GM23338 (cell line): ENCODE data around the gene RNF103.

ENCODE experiments used
- CTCF ChIP-seq, 2 experiments: fragments of 200-600 bp in 1 of 2; sonication (generic) in 1 of 2; conservative IDR thresholded peaks; 2 replicates each; pipeline versions ENCODE4 v1.5.1 to v1.6.1; 2016 to 2017; ENCODE audit warnings: antibody characterized with exemption in 2 of 2, low read depth in 2 of 2, mild to moderate bottlenecking in 2 of 2, moderate library complexity in 1 of 2
- EZH2 ChIP-seq: fragments of 200-600 bp; sonication (generic); IDR thresholded peaks from one replicate; pipeline ENCODE4 v1.8.0; 2017; ENCODE audit warnings: antibody characterized with exemption, mild to moderate bottlenecking, low read depth; ENCODE audit not compliant: unreplicated experiment
- EZH2phosphoT487 ChIP-seq: fragments of 200-600 bp; sonication (generic); IDR thresholded peaks from one replicate; pipeline ENCODE4 v1.8.1; 2018; ENCODE audit warnings: antibody characterized with exemption; ENCODE audit not compliant: unreplicated experiment
- JUNB ChIP-seq: IDR thresholded peaks from one replicate; pipeline ENCODE4 v1.6.1; 2016; ENCODE audit warnings: antibody characterized with exemption; ENCODE audit not compliant: unreplicated experiment
- POLR2AphosphoS5 ChIP-seq: IDR thresholded peaks from 2 replicates; pipeline ENCODE4 v1.6.1; 2016; ENCODE audit warnings: antibody characterized with exemption, low read depth
- REST ChIP-seq: IDR thresholded peaks from one replicate; pipeline ENCODE4 v1.6.1; 2018; ENCODE audit warnings: antibody characterized with exemption; ENCODE audit not compliant: unreplicated experiment
- TF ChIP-seq, protein P1 (sequence below): IDR thresholded peaks from 2 replicates; pipeline ENCODE4 v1.6.1; 2016; ENCODE audit warnings: antibody characterized with exemption

DNA sequence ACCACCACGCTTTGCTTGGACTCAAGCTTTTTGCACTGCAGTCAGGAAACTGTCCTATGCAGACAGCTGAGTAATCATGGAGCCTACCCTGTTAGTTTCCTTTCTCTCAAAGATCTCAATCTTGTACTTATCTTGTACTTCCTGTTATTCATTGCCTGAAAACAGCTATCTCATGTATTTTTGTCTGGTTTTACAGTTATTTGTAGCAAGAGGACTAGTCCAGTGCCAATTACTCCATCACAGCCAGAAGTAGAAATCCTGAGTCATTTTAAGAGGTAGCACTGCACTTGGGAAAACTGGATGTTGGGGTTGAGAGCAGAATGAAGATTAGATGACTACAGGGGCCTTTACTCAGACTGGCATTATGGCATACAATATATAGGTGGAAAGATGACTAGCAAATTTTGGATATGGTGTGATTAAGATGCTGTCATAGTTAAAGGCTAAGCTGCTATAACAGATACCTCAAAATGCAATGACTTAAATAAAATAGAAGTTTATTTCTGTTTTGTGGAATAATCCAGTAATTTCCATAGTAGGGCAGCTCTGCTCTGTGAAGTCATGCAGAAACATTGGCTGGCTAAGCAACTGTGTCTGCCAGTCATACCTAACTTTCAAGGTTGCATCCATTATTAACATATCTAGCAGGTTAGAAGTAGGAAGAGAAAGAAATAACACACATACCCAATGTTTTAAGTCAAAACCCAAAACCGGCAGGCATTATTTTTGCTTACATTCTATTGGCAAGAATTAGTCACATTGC, 39.3 kb downstream of the RNF103 start:
- TF ChIP-seq CTCF (conservative IDR thresholded peaks at IDR 0.05; ENCODE audit: low read depth in 2 of 2) (no peak), POLR2AphosphoS5 (no peak), EZH2 (no peak), REST (no peak), EZH2phosphoT487 (no peak), JUNB (no peak)
- TF ChIP-seq, protein P1, sequence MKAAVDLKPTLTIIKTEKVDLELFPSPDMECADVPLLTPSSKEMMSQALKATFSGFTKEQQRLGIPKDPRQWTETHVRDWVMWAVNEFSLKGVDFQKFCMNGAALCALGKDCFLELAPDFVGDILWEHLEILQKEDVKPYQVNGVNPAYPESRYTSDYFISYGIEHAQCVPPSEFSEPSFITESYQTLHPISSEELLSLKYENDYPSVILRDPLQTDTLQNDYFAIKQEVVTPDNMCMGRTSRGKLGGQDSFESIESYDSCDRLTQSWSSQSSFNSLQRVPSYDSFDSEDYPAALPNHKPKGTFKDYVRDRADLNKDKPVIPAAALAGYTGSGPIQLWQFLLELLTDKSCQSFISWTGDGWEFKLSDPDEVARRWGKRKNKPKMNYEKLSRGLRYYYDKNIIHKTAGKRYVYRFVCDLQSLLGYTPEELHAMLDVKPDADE: no peak
